ENCODE measurements around the gene ZNF583.

ZNF583 gene

DNA sequence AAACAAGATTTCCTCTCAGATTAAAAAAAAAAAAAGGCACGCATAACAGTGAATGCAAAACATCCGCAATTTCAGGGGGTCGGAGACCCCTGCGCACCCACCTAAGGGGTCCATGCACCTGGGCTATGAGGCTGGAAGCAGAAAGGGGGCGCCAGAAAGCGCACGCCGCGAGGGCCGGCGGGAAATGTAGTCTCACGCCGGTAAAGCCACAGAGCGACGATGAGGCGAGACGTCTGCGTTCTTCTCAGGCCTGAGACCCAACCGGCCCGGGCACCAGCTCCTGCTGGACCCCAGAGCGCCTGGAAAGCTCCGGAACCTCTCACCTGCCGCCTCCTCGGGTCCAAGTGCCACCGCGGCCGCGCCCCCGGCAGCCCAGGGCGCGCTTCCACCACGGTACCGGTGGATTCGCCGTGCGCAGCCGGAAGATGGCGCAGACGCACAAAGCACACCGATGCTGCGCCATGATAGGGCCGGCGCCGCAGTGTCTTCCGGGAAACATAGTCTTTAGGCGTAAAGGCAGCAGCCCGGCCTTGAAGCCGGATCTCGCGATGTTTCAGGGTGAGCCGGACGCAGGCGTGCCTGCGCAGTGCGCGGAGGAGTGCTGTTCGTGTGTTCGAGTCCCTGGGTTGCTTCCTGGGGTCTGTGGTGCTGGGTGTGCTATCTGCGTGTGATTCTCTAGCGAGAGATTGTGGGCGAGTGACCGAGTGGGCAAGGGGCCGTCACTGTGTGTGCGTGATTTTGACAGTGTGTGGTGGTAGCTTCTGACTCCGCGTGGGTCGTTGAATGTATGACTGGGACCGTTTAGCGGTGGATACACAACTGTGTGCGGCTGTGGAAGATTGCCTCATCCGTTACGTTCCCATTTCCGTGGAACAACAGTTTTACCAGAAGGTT is 10.8 kb upstream of the ZNF583 start, which contains the start of gene ZNF582:
Gene ZNF582, minus strand, starts transcription at position 416 of the 894 bp plus-strand sequence. CDS start 1,782 bp downstream, outside the sequence.
- Histone ChIP-seq H3K27ac (peak within 1 kb of the TSS; percentile 92), H3K27me3 (replicated peaks) (no peaks in the 10 kb centered on the region), H3K36me3 (replicated peaks) (peaks cover 9% of the 10 kb centered on the region), H3K4me3 (ENCODE audit: low read depth, low read length) (peak within 1 kb of the TSS; percentile 82)
- peak; percentile 97 for DNase-seq
- in situ Hi-C loops (cut with HindIII; ENCODE audit: low pct_ligation_motif_present, low sequenced_read_pairs), result no loop called here
- peak; percentile 87 for TF ChIP-seq CTCF (IDR thresholded peaks at IDR 0.05; ENCODE audit: low read depth, low read length, missing control alignments)

GRCh38 chr19:56398809-56399208 is 5.3 kb upstream of the ZNF583 start:
- no peak overlapping the region for H3K27ac ChIP-seq
- H3K27me3 ChIP-seq (replicated peaks), result no peaks in the 10 kb centered on the region
- no peak for DNase-seq
- in situ Hi-C loops (cut with HindIII; ENCODE audit: low pct_ligation_motif_present, low sequenced_read_pairs), result no loop called here
- no peak for TF ChIP-seq CTCF (IDR thresholded peaks at IDR 0.05; ENCODE audit: low read depth, low read length, missing control alignments)
- no peaks in the 10 kb centered on the region for H3K36me3 ChIP-seq (replicated peaks)
- H3K4me3 ChIP-seq (ENCODE audit: low read depth, low read length), result no peak overlapping the region

GRCh38 chr19:56400485-56400884 is 3.6 kb upstream of the ZNF583 start:
- no peak for TF ChIP-seq CTCF (IDR thresholded peaks at IDR 0.05; ENCODE audit: low read depth, low read length, missing control alignments)
- no peaks in the 10 kb centered on the region for H3K27me3 ChIP-seq (replicated peaks)
- no peak overlapping the region for H3K4me3 ChIP-seq (ENCODE audit: low read depth, low read length)
- in situ Hi-C loops (cut with HindIII; ENCODE audit: low pct_ligation_motif_present, low sequenced_read_pairs), result no loop called here
- H3K36me3 ChIP-seq (replicated peaks), result no peaks in the 10 kb centered on the region
- no peak overlapping the region for H3K27ac ChIP-seq
- no peak for DNase-seq

GRCh38 chr19:56403261-56403660 is 871 bp upstream of the ZNF583 start:
- no peak for TF ChIP-seq CTCF (IDR thresholded peaks at IDR 0.05; ENCODE audit: low read depth, low read length, missing control alignments)
- no peak for DNase-seq
- peak overlapping the region; percentile 96 for H3K27ac ChIP-seq
- in situ Hi-C loops (cut with HindIII; ENCODE audit: low pct_ligation_motif_present, low sequenced_read_pairs), result no loop called here
- peaks cover 4% of the 10 kb centered on the region for H3K36me3 ChIP-seq (replicated peaks)
- H3K27me3 ChIP-seq (replicated peaks), result no peaks in the 10 kb centered on the region
- peak overlapping the region; percentile 95 for H3K4me3 ChIP-seq (ENCODE audit: low read depth, low read length)

GRCh38 chr19:56404705-56405056 is 549 bp downstream of the ZNF583 start:
- Histone ChIP-seq H3K27ac (no peak overlapping the region), H3K27me3 (replicated peaks) (no peaks in the 10 kb centered on the region), H3K4me3 (ENCODE audit: low read depth, low read length) (peak overlapping the region; percentile 95), H3K36me3 (replicated peaks) (peaks cover 15% of the 10 kb centered on the region)
- in situ Hi-C loops (cut with HindIII; ENCODE audit: low pct_ligation_motif_present, low sequenced_read_pairs), result no loop called here
- no peak for DNase-seq
- TF ChIP-seq CTCF (IDR thresholded peaks at IDR 0.05; ENCODE audit: low read depth, low read length, missing control alignments), result no peak

Data from brain microvascular endothelial cell (primary cell).